HG03432 (cell line): ENCODE measurements around the gene TGM2.

ENCODE experiments used
- ATAC-seq: cut with Tn5 transposase; IDR thresholded peaks from one replicate; pipeline ENCODE4 v1.9.1; 2021; ENCODE audit warnings: mild to moderate bottlenecking, moderate library complexity; ENCODE audit not compliant: unreplicated experiment

Gene TGM2

DNA sequence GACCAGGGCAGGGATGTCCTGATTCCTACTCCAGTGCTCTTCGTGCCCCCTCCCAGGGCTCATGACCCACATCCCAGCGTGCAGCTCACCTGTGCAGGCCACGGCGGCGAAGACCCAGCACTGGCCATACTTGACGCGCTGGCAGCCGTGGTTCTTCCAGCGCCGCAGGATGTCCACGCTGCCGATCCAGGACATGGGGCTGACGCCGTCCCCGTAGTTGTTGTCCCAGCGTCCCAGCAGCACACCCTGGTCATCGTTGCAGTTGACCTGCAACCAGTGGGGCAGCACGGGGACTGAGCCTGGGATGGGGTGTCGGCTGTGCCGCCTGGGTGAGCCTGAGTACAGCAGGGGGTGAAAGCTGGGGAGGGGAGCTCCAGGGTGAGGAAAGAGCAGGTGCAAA, 18.4 kb downstream of the TGM2 start:
- no peak for ATAC-seq

DNA sequence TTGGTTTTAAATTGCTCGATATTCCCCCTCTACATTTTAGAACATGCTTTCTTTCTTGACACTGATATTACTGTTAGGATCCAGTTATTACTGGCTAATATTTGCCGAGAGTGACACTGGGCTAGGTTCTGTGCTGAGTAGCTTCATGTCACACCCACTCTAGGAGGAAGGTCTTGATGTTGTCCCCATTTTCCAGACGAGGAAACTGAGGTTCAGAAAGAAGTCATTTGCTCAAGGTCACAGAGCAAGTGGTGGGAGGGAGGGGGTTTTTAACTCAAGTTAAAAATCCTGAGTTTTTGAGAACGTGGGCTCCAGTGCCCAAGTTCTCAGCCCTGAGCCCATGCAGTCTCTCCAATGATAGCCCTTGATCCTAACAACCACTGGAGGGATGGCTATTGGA, 18.9 kb downstream of the TGM2 start:
- ATAC-seq: no peak

- ATAC-seq: no peak
These were observed 19.4 kb downstream of the TGM2 start for GRCh38 chr20:38145729-38146075.

- no peak for ATAC-seq
These were observed 19.9 kb downstream of the TGM2 start for GRCh38 chr20:38144974-38145728.

- no peak for ATAC-seq
These were observed 20.5 kb downstream of the TGM2 start for GRCh38 chr20:38144598-38144973.

- ATAC-seq: no peak
These were observed 21.2 kb downstream of the TGM2 start for GRCh38 chr20:38143646-38144554.

DNA sequence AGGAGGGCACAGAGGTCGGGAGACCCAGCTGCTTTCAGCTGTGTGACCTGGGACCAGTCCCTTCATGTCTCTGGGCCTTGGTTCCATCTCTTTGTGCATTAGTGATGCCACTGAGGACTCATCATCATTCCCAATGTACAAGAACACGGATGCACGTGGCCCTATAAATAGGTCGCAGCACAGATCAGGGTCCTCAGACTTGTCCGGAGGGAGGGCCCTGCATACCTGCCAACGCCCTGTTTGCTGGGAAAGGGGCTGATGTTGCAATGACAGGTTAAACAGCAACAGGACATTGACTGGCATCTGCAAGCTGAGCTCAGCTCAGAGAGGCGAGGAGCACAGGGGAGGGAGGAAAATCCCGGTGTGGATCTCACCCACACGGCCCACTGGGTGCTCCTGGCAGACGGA, 21.8 kb downstream of the TGM2 start:
- ATAC-seq: no peak

DNA sequence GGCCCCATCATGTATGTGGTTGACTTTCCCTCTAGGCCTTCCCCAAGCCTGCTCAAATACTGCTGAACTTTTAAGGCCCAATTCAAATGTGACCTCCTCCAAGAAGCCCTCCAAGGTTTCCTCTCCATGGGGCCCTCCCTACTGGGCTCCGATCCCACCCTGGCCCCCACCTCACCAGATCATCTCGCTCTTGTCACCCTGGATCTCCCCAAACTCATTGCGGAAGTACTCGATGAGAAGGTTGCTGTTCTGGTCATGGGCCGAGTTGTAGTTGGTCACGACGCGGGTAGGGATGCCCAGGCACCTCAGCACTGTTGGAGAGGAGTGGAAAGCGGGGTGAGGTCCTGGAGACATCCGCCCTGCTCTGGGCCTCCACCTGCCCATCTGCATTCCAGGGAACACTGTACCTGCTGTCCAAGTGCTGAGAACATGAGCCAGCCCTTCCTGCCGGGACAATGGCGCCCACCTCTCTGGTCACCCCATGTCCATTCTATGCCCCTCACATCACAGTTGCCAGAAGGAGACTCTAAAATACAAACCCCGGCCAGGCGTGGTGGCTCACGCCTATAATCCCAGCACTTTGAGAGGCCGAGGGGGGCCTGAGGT, 23.1 kb downstream of the TGM2 start:
- ATAC-seq: no peak

GRCh38 chr20:38141204-38141888, 23.7 kb downstream of the TGM2 start:
- no peak for ATAC-seq

DNA sequence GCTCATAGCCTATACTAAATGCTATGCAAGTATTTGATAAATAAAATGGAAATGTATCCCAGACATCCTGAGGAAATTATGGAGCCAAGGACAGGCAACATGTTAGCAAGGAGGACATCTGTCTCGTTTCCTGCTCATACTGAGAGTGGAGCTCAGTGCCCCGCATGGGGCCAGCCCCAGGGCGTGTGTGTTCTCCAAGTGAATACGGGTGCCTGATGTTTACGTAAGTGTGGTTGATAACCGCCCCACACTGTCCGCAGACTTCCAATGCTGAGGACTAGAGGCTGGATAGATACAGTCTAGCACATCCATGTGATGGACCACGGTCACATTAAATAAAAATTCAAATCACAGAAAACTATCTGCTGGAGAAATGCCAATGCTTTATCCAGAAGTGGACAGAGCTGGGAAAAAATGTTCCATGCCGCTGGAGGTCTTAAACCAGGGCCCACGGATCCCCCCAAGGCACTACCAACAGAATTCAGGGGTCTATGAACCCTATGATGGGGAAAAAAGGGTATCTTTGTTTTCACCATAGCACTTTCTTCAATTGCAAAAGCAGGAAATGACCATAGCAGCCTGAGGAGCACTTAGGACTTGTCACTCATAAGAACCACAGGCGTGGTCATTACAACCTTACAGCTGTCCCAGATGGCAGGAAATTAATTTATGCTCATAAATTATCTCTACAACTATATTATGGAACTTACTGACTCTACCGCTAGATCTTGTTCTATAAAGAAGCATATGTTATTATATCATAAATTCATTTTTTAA, 24.9 kb downstream of the TGM2 start:
- ATAC-seq: no peak

DNA sequence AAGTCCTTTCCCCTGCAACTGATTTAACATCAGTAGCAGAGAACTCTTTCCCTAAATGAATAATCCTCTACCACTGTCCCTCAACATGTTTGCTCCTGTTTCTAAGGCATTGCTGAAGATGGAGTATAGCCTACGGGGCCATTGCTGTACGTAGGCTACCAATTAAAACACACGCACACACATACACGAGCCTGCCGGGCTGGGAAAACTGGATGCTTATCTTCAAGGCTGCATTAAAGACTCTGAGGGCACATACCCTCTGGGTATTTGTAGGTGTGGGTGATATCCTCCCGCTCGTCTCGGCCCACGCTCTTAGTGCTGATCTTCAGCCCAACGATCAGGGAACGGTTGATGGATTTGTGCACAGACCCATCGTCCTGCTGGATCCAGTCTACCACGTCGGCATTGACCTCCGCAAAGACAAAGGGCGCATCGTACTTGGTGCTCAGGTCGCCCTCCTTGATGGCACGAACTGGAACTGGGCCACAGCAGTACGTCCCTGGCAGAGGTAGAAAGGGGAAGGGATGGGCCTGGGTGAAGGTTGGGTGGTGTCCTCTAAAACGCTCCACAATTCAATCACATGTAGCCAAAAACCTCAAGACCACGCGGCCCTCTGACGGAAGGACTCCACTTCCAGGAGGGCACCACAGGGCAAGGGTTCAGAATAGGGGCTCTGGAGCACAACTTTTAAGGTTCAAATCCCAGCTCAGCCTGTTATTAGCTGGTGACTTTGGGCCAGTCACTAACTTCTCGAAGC, 25.7 kb downstream of the TGM2 start:
- ATAC-seq: no peak

DNA sequence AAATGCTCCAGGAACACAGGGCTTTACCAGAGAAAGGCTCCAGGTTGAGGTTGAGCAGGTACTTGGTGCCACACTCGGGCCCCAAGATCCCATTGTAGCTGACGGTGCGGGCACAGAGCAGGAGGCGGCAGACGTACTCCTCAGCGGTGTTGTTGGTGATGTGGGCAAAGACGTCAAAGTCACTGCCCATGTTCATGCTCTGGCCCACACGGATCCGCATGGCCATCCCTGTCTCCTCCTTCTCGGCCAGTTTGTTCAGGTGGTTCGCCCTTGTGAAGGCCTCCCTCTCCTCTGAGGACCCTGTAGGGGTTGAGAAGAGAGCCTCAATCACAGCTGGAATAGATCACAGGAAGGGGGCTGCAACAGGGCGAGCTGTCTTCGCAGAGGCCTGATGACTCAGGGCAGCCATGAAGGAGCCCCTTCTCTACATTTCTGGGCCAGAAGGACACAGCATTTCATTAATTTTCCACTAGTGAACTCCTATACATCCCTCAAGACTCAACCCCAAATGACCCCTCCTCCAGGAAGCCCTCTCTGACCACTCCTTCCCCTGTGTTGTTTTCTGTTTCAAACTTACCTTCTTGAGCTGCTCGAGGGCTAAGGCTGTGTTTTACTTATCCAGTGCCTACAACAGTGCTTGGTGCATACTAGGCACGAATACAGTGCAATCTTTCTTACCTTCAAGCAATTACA, 26.8 kb downstream of the TGM2 start:
- ATAC-seq: no peak

DNA sequence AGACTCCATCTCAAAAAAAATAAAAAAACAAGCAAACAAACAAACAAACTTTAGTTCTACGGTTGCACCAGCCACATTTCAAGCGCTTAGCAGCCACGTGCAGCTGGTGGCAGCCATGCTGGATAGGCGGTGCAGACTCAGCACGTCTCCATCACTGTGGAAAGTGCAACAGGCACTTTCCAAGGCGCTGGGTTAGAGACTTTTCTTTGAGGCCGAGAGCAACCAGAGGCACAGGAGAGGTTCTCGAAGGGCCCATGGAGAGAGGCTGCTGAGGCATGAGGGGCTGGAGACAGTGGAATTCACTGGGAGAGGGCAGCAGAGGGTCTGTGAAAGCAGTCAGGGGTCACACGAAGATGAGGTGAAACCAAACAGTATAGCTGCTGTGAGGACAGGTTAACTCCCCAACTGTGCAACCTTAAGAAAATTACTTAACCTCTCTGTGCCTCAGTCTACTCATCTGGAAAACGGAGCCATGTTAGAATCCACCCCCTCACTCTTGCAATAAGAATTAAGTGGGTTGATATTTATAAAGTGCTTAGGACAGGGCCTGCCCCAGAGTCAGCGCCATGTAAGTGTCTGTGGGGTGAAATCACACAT, 27.5 kb downstream of the TGM2 start:
- ATAC-seq: no peak

DNA sequence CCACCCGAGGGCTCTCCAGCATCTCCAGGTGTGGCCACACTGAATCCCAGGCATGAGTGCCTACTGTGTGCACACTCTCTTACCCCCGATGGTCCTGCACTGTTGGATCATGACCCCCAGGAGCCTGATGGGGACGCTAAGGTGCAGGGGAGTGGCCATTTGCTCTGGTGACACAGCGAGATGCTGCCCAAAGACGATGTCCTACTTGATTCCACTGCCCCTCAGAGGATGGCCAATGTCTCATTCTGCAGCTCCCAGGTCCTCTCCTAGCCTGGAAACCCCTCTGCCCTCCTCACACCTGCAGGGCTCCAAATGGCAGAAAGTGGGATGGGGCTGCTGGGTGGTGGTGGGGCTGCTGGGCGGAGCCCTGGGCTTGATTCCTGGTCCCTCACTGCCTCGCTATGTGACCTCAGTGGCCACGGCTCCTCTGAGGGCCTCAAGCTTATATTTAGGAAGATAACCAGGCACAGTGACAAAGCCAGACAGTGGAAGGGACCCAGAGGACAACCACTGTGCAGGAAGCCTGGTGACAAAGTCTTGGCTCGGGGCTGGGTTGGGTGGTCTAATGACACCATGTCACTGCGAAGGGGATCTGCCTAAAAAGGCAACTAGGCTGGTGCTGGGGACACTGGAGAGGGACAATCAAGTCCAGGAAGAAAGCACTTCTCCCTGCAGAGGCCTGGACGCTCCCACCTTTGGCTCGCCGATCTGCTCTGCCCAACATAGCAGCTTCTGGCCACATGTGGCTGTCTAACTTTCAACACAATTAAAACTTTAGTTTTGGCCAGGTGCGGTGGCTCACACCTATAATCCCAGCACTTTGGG, 28.4 kb downstream of the TGM2 start:
- ATAC-seq: no peak

GRCh38 chr20:38135651-38136420, 29.2 kb downstream of the TGM2 start:
- no peak for ATAC-seq

DNA sequence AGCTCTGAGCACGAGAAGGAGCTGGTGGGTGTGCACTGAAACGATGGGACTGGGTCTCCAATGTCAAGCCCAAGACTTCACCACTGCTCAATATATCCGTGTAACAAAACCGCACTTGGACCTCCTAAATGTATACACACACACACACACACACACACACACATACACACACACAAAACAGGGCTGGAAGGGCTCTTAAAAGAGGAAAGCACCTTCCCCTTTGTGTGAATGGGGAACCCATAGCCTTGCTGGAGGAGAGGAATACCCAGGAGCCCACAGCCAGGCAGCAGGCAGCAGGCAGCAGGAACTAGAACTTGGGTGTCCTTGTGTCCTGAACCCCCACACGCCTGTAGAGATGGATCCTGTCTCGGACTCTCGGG, 29.8 kb downstream of the TGM2 start:
- ATAC-seq: no peak
